ENCODE results near the gene TRAP1.

DNA sequence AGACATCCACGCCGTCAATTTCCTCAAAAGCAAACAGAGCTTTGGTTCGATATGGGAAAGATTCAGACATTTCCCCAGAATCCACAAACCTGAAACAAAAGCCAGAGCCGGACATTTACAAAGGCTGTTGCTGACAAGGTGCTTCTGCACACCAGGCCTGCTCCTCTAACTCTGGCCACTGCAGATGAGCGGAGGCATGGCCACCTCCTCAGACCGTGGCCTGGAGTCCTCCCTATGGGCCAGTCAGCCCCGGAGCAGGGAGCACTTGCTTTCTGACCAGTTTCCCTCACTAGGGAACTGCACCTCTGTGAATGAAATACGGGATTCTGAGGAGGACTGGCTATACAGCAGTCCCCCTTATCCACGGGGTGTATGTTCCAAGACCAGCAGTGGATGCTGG lies 22.3 kb upstream of the TRAP1 start:
- TF ChIP-seq POLR2A (IDR thresholded peaks at IDR 0.05) = no peak
- TF ChIP-seq, protein P1, sequence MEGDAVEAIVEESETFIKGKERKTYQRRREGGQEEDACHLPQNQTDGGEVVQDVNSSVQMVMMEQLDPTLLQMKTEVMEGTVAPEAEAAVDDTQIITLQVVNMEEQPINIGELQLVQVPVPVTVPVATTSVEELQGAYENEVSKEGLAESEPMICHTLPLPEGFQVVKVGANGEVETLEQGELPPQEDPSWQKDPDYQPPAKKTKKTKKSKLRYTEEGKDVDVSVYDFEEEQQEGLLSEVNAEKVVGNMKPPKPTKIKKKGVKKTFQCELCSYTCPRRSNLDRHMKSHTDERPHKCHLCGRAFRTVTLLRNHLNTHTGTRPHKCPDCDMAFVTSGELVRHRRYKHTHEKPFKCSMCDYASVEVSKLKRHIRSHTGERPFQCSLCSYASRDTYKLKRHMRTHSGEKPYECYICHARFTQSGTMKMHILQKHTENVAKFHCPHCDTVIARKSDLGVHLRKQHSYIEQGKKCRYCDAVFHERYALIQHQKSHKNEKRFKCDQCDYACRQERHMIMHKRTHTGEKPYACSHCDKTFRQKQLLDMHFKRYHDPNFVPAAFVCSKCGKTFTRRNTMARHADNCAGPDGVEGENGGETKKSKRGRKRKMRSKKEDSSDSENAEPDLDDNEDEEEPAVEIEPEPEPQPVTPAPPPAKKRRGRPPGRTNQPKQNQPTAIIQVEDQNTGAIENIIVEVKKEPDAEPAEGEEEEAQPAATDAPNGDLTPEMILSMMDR (IDR thresholded peaks at IDR 0.05) = no peak

All from suprapubic skin (tissue), 3 donors.